Body of pancreas (tissue), 4 donors: ENCODE data around the gene NEDD9.

Source experiments
- CTCF ChIP-seq, 7 experiments: fragments of 450-650 bp in 4 of 7; fragments of 200-600 bp in 3 of 7; sonication (generic) in 3 of 7; IDR thresholded peaks; one replicate each; pipeline ENCODE4 v1.5.1; 2016 to 2019; ENCODE audit warnings: antibody characterized with exemption in 7 of 7
- POLR2A ChIP-seq, 3 donors: fragments of 450-650 bp; IDR thresholded peaks; one replicate each; pipeline ENCODE4 v1.6.1; 2016; ENCODE audit warnings: antibody characterized with exemption in 3 of 3, mild to moderate bottlenecking in 2 of 3

- TF ChIP-seq POLR2A (IDR thresholded peaks at IDR 0.05) (no peak), CTCF (IDR thresholded peaks at IDR 0.05) (no peak)
Measured at GRCh38 chr6:11152581-11152980, 79.9 kb downstream of the NEDD9 start.
